CD4-positive, alpha-beta T cell treated with Interleukin-6 for 4 hours (primary cell): ENCODE data around the gene ZFHX3.
A peak's percentile ranks its signal among the peaks of the same experiment; 100 is the strongest.
"Not testable (repeated sequence)": the region's sequence is repeated elsewhere in the genome, so short reads cannot be mapped to it uniquely, and the experiment has no call there.

Source experiments
- DNase-seq: peaks from one replicate; pipeline ENCODE4 v3.0.0-alpha.2; 2020; ENCODE audit warnings: mixed read lengths

ZFHX3 gene, protein sequence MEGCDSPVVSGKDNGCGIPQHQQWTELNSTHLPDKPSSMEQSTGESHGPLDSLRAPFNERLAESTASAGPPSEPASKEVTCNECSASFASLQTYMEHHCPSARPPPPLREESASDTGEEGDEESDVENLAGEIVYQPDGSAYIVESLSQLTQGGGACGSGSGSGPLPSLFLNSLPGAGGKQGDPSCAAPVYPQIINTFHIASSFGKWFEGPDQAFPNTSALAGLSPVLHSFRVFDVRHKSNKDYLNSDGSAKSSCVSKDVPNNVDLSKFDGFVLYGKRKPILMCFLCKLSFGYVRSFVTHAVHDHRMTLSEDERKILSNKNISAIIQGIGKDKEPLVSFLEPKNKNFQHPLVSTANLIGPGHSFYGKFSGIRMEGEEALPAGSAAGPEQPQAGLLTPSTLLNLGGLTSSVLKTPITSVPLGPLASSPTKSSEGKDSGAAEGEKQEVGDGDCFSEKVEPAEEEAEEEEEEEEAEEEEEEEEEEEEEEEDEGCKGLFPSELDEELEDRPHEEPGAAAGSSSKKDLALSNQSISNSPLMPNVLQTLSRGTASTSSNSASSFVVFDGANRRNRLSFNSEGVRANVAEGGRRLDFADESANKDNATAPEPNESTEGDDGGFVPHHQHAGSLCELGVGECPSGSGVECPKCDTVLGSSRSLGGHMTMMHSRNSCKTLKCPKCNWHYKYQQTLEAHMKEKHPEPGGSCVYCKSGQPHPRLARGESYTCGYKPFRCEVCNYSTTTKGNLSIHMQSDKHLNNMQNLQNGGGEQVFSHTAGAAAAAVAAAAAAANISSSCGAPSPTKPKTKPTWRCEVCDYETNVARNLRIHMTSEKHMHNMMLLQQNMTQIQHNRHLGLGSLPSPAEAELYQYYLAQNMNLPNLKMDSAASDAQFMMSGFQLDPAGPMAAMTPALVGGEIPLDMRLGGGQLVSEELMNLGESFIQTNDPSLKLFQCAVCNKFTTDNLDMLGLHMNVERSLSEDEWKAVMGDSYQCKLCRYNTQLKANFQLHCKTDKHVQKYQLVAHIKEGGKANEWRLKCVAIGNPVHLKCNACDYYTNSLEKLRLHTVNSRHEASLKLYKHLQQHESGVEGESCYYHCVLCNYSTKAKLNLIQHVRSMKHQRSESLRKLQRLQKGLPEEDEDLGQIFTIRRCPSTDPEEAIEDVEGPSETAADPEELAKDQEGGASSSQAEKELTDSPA (N-terminal part only)

GRCh38 chr16:73047536-73048291, at the start of gene ZFHX3:
TSS of gene ZFHX3 (minus strand) at chr16:73048128. CDS start at chr16:72960145, 87,983 bp downstream.
- DNase-seq, result peak; percentile 47

DNA sequence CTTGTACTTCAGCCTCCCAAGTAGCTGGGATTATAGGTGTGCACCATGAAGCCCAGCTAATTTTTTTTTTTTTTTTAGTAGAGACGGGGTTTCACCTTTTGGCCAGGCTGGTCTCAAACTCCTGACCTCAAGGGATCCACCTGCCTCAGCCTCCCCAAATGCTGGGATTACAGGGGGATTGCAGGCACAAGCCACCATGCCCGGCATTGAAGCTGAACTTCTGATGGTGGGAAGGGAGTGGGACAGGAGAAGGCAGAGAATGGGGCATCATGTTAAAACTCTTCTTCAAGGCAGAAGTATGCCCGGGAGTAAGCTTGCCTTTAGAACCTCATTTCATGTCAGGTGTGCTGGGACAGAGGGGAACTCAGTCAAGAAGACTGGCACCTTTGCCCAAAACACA, 48.6 kb upstream of the ZFHX3 start:
- no peak for DNase-seq

DNA sequence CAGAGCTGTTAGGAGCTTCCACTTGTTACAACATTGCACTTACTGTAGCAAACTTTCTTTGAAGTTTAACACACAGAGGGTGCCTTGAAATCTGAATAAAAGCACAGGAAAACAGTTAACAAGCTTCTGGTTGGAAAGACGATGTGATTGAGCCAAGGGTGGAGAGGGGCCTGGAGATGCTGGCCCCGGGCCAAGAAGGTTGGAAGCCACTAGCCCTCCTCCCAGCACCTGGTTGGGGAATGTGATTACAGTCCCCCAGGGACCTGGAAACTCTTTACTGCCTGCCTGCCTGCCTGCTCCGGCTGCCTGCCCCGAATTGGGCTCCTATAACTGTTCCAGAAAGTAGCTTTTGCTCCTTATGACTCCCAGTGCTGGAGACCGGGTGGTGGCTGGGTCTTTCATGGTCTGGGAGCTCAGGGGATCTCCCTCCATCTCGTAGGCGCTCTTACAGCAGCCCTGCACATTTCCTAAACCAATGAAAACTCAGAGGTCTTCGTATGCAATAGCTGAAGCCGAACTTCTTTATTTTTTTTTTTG, 48.0 kb upstream of the ZFHX3 start:
- DNase-seq, result no peak

DNA sequence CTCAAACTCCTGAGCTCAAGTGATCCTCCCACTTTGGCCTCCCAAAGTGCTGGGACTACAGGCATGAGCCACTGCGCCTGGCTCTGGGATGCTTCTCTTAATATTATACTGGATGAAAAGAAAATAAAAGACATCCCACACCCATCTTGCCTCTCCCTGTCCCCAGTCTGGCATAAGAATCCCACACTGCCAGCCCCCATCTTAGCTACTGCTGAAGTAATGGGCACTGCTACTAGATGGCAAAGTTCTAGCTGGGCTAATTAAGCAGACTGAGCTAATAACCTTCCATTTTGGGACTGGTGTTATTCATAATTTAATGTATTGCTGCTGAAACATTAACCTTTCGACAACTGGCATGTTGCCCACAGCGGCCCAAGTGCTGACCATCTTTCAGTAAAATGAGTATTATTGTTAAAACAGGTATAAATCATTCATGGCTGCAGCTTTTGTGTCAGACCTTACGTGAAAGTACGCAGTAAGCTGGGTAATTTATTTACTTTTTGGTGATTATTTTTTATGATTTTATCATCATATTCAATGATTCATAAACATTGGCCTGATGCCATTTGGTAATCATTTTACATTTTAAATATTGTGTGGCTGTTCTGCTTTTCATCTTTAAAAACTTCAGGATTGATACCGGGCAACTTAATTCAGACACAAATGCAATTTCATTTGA, 47.4 kb upstream of the ZFHX3 start:
- DNase-seq, result no peak

DNA sequence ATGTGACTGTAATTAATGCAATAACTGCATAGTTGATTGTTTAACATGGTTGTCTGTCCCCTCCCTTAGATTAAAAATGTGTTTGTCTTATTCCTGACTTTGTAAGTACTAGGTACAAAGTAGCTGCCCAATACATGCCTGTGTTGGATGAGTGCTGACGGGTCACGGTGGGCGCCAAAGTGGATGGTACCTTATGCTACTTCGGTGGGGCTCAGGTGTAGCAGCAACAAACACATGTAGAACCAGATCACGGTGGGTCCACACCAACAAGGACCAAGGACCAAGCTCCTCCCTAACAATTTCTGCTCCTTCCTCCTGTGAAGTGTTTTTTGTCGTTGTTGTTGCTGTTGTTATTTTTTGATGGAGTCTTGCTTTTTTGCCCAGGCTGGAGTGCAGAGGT, 46.4 kb upstream of the ZFHX3 start:
- DNase-seq, result no peak

DNA sequence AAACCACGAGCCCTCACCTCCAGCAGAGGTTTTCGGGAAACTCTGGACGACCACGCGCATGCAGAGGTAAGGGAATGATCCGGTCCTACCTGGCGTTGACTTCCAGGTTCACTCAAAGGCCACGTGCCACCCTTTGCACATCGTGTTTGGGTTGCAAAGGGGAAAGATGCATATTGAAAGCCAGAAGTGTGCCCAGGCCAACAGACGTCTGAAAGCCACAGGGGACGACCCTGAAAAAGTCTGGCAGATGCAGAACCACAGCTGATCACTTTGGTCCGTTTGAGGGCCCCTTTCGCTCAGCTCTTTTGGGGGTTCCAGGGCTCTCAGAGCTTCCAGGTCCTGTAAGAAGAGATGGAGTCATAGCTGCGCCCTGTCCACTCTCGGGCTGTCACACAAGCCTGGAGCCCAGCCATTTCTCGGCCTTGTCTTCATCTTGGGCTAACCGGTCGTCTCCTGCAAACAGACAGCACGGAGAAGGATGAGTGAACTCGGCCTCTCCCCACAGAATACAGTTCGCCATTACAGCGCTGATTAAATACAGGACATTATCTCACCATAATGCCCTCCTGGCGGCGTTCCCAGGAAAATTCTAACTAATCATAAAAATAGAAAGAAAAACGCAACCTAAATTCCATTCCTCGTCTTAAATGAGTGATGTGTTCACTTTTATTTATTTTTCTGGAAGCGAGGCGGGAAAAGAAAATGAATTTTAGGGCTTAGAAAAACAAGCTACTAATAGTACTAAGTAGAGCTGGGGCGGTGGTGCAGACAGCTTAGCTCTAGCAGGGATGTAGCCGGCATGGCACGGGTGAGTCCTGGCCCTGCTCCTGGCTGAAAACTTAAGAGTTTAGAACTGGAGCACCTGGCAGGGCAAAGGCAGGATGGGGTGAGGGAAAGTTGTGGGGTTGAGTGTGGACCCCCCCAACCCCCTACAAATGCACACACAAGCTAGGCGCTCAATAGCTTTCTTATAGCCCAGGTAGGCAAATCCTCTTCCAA, 45.5 kb upstream of the ZFHX3 start:
- DNase-seq, result no peak

GRCh38 chr16:73092236-73092781, 44.4 kb upstream of the ZFHX3 start:
- DNase-seq, result no peak

GRCh38 chr16:73091174-73091573, 43.2 kb upstream of the ZFHX3 start:
- no peak for DNase-seq

DNA sequence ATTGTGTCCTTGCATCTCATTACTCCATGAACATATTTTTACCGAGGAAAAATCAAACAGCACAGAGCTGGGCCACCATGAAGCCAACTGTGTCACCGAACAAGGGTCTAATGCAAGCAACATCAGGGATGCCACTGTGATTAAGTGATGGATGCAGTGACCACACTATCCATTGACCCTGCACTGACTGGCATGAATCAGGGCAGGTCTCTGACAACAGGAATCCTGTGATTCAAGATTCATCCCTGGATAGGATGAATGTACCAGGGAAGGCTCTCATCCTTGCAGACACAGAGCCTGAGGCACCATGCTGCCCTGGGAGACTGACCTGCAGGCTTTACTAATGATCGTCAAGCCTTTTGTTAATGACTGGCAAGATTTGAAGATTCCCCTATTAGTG, 41.5 kb upstream of the ZFHX3 start:
- no peak for DNase-seq

- no peak for DNase-seq
Observed at GRCh38 chr16:73086108-73086507, 38.2 kb upstream of the ZFHX3 start.

DNA sequence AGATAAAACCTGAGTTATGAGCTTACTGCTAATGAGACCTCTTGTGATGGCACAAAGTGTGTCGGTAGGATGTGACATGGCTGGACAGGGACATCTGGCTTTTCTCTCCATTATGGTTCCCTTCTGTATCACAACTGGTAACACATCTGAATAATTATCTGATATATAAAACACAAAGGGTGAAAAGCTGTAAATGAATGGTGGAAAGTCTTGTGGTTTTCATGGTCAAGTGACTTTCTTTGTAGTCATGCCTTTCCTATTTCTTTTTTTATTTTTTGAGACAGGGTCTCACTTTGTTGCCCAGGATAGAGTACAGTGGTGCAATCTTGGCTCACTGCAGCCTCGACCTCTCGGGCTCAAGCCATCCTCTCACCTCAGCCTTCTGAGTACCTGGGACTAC, 35.3 kb upstream of the ZFHX3 start:
- no peak for DNase-seq

DNA sequence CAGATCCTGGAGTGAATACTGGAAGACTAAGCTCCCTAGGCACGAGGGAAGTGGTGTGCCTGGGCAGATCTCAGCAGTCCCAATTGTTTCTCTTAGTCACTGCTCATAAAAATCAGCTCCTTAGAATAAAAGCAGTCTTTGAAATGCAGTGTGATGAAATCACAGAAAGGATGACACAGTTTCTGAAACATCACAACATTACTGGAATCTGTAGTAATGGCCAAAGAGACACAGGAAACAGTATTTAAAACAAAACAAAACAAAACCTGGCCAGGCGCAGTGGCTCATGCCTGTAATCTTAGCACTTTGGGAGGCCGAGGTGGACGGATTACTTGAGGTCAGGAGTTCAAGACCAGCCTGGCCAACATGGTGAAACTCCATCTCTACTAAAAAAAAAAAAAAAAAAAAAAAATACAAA, 34.7 kb upstream of the ZFHX3 start:
- not testable (repeated sequence) for DNase-seq

DNA sequence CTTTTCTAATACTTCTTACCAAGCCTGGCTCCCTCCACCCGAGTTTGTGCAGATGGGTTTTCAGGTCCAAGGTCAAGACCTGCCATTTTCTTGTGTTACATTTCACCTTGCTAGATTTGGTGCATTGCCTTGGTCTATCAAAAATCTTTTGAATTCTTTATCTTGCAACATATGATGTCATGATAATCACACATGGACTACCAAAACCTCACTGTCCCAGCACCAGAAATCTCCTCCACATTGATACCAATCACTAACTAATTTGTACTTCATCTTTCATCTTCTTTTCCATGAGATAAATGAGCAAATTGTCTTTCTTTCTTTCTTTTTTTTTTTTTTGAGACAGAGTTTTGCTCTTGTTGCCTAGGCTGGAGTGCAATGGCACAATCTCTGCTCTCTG, 33.0 kb upstream of the ZFHX3 start:
- DNase-seq, result no peak

- no peak for DNase-seq
Observed at GRCh38 chr16:73076324-73076810, 28.4 kb upstream of the ZFHX3 start.

DNA sequence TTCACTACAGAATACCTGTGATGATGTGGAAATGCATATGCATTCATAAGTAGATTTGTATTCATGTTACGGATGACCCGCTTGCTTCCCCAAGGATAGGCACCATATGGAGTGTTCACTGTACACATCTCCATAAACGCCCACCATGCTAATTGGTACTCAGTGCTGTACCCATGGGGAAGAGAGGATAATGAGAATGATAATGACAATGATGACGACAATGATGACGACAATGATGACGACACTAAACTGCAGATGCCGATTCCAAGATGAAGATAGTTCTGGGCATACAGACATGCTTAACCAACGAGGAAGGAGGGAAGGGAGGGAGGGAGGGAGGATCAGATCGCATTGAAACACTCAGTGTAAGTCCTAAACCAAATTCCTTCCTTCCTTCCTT, 26.5 kb upstream of the ZFHX3 start:
- DNase-seq, result no peak

- not testable (repeated sequence) for DNase-seq
Observed at GRCh38 chr16:73072051-73072450, 24.1 kb upstream of the ZFHX3 start.

DNA sequence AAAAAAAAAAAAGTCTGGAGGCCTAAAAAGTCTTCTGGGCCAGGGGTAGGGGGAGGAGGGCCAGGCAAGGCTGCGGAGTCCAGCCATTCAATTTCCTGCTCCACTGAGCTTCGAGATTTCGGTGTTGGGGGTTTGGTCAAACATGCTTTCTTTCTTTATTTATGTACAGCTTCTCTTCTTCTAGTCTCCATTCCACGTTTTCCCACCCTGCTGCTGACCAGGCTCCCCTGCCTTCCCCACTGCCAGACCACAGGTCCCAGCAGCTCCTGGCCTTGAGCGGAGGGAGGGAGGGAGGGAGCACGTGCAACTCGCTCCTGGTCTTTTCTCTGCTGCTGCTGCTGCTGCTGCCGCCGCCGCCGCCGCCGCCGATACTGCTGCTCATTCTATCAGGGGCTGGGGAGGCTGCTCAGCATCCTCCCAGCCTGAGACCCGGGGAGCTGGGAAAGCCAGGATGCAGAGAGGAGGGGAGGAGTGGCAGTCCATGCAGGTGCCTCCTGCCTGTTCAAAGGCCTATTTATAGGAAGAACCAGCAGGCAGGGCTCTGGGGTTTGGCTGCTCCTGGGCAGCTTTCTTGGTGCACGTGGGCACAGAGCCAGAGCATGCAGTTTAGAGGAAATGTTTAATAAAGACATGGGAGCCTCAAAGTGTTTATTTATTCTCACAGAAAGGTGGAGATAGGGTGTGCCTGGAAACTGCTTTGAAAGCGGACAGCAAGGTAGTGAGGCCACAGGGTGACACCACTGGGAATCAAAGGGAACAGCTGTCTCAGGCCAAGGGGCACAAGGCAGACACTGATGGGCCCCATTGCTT, 23.4 kb upstream of the ZFHX3 start:
- no peak for DNase-seq

DNA sequence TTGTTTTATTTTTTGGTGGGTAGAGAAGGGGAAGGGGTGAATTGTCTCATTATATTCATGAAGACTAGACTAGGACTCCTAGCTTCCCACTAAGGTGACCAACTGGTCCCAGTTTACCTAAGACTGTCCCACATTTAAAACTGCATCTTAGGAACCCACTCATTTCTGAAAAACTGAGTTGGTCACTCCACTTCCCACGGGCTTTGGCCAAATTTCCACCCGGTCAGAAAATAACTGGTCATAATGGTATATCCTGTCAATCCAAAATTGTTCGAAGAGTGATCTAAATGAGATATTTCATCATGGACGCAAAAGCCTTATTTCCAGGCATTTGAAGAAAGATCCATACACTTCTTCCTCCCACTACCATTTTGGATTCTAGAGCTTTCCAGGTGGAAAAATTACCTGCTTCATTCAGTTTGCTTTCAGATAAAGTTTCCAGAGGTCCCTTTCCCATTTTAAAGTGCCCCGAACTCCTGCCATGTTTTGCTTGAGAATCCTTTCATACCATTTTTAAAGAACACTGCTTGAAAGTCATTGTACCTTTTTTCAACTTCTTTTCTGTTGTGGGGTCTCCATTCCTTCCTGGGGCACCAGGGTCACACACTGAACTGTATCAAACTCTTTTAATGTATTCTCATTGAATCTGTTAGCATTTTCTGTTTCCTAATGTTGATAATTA, 21.8 kb upstream of the ZFHX3 start:
- DNase-seq, result no peak
